HG03196 (cell line): ENCODE data around the gene PHKB.
A peak's percentile ranks its signal among the peaks of the same experiment; 100 is the strongest.

Experiments used
- ATAC-seq: cut with Tn5 transposase; IDR thresholded peaks from one replicate; pipeline ENCODE4 v1.9.1; 2021; ENCODE audit not compliant: unreplicated experiment

Gene PHKB

DNA sequence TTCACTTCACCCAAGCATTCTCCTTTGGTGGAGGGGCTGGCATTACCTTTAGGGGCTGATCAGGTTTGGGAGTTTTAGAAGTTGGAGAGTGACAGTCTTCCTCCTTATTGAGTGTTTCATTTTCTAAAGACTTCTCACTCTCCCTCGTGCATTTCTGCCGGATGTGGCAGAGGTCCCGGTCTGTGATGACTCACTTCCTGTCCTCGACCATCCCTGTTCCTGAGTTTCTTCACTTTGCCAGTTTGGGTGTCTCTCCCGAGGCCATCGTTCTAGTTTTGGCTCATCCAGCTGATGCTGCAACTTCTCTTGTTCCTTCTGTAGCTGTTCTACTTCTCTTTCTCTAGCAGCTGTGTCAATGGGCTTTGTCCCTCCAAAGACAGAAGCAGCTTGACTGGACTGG is 104.3 kb downstream of the PHKB start:
- ATAC-seq, result no peak

DNA sequence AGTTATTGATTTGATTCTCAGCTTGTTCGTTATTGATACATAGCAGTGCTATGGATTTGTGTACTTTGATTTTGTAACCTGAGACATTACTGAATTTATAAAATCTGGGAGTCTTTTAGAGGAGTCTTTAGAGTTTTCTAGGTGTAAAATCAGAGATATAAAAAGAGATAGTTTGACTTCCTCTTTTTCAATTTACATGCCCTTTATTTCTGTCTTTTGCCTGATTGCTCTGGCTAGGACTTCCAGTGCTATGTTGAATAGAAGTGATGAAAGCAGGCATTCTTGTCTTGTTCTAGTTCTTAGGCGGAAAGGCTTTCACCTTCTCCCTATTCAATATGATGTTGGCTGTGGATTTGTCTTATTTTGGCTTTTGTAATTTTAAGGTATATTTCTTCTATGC is 106.2 kb downstream of the PHKB start:
- no peak for ATAC-seq

DNA sequence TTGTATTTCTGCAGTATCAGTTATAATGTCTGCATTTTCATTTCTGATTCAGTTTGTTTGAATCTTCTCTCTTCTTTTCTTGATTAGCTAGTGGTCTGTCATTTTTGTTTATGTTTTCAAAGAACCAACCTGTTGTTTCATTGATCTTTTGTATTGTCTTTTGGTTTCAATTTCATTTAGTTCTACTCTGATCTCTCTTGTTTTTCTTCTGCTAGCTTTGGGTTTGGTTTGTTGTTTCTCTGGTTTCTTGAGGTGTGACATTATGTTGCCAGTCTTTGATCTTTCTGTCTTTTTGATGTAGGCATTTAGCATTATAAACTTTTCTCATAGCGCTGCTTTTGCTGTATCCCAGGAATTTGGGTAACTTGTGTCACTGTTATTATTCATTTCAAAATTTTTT is 107.2 kb downstream of the PHKB start:
- ATAC-seq, result no peak

DNA sequence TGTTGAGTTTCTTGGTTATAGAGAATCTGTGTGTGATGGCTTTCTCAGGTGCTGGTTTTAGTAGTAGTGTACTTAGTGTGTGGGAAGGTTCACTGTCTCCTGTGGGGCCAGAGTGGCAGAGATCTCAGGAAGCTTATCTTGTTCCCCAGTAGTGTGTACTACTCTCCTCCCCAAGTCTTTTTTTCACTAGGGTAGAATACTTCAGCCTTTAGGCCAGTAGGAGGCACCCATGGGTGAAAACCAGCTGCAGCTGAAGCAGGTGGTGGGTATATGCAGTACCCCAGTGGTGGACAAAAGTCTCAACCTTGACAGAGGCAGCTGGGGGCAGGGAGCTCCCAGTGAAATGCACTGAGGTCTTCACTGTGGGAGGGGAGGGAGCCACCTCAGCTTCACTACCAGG is 109.9 kb downstream of the PHKB start:
- no peak for ATAC-seq

DNA sequence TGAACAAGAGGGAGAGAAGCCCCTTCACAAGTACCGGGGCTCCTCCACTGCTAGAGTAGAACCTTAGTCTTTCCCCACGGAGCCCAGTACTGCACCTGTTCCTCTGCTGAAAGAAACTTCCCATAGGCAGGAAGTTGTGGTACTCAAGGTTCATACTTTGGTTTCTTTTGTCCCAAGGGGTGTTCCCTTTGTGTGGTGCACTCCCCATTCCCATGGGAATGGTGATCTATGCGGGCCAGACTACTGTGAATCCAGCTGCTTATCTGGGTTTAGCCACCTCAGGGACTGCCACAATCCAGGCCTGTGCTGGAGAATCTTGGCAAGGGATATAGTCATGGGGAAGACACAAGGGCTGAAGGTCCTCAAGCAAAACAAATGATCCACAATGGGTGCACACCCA is 110.6 kb downstream of the PHKB start:
- ATAC-seq, result no peak

DNA sequence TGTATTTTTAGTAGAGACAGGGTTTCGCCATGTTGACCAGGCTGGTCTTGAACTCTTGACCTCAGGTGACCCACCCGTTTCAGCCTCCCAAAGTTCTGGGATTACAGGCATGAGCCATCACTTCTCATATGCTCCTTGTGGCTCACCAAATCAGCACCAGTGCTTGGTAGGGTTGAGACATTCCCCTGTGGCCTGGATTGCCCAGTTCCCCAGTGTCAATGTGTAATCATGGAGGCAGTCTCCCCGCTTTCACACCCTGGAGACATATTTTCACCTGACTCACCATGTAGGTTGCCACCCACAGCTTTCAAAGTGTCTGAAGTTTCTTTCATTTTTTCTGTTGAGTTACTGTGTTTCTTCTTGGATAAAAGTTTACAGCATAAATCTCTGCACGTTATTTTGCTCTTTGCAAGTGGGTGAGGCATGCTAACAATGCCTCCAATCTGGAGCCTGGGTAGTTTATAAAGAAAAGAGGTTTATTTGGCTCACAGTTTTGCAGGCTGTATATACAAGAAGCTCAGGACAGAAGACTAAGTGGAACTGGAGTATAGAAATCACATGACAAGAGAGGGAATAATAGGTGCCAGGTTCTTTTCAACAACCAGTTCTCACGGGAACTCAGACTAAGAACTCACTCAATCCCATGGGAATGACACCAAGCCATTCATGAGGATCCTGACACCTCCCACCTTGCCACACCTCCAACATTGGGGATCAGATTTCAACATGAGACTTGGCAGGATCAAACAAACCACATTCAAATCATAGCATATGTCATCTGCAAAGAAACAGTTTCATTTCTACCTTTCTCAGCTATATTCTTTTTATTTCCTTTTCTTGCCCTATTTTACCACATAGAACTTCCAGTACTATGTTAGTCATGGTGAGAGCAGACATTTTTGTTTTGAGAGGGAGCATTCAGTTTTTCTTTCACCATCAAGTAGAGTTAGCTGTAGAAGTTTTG is 113.2 kb downstream of the PHKB start:
- ATAC-seq, result no peak

DNA sequence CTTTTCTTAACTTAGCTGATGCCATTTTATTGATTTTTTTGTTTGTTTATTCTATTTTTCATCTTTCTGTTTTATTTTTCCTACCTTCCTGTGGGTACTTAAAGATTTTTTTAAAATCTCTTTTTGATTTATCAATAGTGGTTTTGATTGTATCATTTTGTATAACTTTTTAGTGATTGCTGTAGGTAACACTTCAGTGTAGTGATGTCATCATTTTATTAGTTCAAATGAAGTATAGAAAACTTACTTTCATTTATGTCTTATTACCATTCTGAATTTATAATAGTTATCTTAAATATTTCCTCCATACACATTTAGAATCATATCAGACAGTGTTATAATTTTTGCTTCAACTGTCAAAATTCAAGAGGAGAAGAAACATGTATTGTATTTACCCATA is 115.9 kb downstream of the PHKB start:
- ATAC-seq, result no peak

DNA sequence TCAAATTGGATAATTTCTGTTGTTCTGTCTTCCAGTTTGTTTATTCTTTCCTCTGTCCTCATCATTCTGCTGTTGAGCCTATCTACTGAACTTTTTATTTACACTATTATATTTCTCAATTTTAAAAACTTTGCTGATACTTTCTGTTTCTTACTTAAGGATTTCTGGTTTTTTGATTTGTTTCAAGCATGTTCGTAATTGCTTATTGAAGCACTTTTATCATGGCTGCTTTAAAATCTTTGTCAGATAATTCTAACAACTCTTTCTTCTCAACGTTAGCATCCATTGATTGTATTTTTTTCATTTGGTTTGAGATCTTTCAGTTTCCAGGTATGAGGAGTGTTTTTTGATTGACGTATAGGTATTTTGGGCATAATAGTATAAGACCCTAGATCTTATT is 116.9 kb downstream of the PHKB start:
- ATAC-seq, result no peak

DNA sequence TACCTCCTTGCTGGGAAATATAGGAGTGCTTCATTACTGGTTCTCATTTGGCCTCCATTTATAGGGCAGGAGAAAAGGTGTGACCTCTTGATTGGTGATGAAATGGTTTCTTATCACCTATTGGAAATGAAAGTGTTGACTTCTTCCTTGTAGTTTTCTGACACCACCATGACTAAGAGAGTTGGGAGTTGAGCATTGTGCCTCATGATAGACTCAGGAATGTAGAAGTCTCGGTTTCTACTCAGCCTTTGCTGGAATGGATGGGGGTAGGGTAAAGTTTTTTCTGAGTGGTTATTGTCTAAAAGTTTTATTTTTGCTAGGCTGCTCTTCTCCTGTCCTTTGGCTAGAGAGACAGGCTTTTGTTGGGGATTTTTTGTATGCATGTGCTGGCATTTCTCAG is 117.4 kb downstream of the PHKB start:
- ATAC-seq, result no peak

DNA sequence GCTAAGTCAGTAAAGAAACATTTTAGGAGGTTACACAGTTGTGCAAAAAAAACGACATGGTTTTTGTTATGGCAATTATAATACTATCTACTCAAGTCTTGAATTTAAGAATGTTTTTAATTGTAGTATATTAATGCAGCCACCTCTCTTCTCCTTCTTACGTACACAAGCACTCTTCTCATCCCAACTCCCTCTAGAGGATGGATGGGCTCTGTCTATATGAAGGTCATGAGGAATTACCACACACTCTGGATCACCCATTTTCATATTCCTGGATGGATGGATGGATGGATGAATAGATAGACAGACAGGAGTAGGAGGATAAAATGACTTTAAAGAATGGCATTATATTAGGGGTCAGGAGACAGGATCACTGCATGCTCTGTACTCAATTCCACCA is 120.0 kb downstream of the PHKB start:
- ATAC-seq, result no peak

DNA sequence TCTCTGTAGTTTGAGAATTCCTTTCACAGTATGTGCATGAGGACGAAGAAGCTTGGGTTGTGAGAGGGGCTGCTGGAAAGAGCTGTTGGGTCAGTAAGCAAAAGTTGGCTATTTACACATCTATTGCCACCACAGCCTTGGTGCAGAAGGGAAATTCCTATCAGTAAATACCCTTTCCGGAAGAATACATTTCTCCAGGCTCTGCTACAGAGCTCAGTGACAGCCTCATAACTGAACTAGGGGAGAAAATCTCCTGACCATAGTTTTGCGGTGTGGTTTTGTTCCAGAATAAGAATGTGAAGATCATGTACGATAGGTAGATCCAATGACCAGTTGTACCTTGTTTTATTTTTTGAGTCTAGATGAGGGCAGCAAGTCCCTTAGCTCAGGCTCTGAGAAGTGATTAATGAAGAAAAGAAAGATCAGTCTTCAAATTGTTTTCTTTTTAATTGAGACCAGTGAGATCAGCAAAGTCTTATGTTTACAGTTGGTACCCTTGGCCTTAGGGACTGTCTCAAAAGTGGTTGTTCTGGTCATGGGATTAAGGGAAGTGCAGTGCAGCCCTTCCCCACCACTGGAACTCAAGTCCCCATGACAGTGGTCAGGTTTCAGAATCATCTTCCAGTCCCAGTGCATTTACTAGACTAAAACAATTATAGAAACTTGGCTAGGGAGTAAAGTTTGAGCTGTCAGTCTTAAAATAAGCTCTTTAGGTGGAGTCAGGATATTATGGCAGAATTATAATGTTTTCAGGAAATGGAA is 123.5 kb downstream of the PHKB start:
- ATAC-seq, result no peak

DNA sequence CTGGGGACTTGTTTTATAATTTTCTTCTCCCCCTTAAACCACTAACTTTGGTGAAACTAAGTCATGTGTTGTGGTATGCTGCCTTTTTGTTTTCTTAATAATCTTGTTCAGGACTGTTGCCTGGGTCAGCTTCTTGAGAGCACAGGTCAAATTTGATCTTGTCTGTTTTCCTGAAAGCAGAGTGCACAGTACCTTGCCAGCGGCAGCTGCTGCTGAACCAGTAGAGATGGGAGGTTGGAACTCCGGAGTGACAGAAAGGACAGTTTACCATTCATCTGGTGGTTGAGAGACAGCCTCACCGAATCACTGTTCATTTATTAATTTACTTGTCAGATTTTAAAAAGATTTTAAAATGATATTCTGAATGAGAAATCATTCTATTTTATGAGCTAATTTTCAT is 125.0 kb downstream of the PHKB start:
- no peak for ATAC-seq

DNA sequence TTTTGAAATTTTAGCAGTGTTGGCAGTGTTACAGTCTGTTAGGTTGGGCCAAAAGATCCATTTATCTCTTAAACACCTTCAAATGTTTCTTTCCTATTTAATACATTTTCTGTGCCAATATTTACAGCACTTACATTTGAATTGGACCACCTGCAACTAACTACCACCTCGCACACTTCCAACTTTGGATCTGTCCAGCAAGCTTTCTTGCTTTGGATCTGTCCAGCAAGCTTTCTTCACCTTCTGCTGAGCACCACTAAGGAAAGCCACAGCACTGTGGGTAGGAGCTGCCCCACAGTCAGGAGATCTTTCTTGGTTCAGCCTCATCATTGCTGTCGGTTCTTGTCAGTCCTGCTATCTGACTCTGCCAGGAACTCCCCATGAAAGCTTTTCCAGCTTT is 129.3 kb downstream of the PHKB start:
- ATAC-seq, result no peak

DNA sequence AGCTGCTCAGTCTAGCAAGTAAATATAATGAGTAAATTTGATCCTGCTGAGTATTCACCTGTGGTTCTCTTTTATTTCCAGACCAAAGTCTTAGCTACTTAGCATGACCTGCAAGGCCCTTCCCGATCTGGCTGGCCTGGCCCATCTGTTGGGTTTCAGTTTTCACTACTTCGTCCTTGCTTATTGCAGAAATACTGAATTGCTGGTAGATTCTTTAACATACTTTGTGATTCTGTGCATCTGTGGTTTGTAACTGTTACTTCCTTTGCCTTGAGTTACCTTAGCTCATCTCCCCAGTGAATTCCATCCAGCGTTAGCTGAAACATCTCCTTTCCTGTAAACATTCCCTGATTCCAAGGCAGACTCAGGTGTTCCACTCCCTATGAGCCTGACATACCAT is 131.1 kb downstream of the PHKB start:
- ATAC-seq, result no peak

DNA sequence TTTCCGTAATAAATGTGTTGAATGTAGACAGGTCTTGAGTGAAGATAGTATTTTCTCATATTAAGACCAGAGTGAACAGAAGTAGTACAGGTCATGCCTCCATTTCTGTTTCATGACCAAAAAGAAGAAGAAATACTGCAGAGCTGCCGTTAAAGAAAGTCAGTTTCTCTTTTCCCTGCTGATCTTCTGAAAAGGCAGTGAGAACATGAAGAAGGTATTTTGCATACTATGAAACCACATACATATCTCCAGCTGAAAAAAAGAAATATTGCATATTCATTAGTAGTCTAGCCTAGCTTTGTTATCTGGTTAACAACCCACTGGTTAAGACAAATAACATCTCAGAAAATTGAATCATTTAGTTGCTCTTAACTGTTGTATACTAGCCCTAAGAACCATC is 138.4 kb downstream of the PHKB start:
- peak; percentile 60 for ATAC-seq

DNA sequence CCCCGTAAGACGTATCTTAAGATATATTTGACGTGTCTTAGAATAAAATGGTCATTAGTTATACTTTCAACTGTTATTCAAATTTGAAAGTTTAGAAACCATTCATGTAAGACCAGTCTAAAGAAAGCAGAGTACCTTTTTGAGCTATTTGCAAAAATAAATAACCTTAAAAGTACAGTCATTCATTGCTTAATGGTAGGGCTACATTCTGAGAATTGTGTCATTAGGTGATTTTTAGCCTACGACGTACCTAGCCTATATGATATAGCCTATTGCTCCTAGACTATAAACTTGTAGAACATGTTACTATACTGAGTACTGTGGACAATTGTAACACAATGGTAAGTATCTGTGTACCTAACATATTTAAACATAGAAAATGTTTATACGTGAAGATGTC is 139.2 kb downstream of the PHKB start:
- ATAC-seq, result no peak

DNA sequence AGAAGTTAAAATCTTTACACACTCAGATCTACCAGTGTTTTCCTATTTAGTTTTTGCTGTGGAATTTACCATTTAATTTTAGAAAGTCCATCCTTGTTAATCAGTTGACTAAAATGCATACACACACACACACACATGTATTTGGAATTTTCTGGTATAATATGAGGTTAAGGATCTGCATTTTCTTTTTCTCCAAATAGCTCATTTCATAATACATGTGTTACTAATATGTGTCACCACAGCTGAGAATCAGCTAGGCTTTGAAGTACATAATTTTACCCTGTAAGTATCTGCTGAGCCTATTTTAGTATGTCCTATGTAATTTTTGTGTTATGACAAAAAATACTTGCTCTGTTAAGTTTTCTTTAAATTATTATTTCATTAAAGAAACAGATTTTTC is 143.2 kb downstream of the PHKB start:
- no peak for ATAC-seq

DNA sequence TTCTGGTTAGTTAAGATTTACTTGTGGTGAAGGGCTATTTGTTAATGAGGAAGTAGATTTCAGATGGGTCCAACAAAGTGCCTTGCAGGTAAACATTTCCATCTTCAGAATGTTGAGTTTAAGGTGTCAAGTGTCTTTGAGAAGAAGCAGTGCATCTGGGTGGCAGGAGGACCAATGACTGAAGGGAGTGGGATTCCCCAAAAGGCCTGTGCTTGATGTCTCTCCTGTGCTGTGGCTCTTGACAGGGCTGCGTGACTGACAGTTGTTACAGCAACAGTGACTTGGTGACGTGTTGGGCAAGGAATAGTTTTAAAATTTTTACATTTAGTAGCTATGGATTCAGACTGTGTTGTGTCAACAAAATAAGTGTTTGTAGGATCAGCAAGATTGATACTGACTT is 149.9 kb downstream of the PHKB start:
- no peak for ATAC-seq

DNA sequence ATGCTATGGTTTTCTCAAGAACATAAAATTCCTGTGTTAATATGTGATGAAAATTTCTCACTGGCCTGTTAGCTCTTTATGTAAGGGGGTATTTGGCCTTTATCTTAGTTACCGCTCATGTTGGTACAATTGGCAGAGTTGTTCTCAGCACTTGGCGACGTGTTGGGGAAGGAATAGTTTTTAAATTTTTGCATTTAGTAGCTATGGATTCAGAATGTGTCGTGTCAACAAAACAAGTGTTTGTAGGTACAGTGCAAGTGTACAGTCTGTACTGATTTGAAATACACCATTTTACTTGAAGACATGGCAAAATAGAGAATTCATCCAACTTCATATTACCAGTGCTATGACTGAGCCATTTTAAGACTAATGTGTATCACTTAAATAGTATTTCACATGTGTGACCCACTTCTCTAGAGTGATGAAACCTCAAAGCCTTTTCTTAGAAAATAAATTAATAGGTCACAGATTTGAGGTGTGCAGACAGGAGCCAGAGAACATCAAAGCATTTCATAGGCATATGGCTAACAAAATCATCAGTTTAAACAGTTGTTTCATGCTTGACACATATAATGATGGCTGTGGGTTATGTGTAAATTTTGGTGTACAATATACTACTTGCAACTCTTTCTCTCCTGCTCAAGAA is 150.8 kb downstream of the PHKB start:
- ATAC-seq, result no peak

DNA sequence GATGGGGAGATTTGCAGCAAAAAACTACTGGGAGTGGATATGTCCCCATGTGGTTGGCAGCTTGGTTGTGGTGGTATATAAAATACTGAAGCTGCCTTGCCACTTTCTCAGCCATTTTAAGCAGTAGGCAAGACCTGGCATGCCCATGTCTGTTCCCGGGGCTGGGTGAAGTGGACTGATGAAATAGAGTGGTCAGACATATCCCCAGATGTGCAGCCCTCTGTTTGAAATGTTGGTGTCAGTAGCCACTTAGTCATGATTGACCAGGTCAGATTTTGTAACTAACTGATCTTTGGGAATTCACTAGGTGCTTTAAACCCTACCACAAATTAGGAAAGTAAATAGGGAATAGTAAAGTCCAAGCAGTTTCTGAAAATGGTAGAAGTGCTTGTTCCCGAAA is 151.6 kb downstream of the PHKB start:
- no peak for ATAC-seq

DNA sequence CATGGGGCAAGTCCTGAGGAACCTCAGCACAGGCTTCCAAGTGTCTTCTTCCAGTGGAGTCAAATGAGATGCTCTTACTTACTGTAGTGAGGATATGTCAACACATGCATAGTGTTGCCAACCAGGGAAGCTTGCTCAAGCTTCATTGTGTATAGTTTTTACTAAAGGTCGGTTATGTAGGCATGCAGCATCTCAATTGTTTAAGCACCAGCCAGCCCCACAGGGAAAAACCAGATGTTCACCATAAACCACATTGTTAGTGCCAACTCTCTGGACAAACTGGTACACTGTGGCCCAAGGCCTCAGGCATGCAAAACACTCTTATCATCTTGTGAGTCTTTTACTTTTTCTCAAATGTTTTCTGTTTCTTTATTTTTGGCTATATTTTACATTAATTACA is 152.1 kb downstream of the PHKB start:
- ATAC-seq, result no peak

DNA sequence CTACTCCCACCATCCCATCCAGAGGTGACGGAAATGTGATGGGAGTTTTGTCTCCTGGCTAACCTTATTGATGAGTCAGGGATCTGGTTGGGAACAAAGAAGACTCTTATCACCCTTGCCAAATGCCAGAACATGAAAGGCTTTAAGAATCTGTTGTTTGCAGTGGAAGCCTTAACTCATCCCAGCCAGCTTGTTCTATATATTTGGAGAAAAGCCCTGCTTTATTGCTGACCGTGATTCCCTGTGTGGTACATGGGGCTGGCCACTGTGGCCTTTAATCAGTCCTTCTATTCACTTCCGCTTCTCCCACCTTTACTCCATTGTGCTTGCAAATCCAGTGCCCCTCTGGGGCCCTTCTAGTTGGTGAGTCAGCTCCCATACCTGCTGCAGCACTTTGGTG is 156.6 kb downstream of the PHKB start:
- ATAC-seq, result no peak
